Activated CD4-positive, alpha-beta memory T cell treated with anti-CD3 and anti-CD28 coated beads, Interleukin-2, amount 10 ng/mL, durations not matched to agents 7 days and 5 days (primary cell): ENCODE data around the gene HSD17B13. TPM values are rescaled to one million over a fixed set of nuclear protein-coding genes. Genes with fewer than 3 reads are reported as not detected.
"Not testable (repeated sequence)": the region's sequence is repeated elsewhere in the genome, so short reads cannot be mapped to it uniquely, and the experiment has no call there.

Experiments used
- CTCF ChIA-PET: fragments of 350-600 bp; sonication (Branson Sonifier 250); formaldehyde crosslinking; loops from one replicate; lab custom pipeline; 2021; ENCODE audit warnings: antibody characterized with exemption, inconsistent platforms; lab: Charles Lee
- POLR2A ChIA-PET: fragments of 350-600 bp; sonication (Branson Sonifier 250); formaldehyde crosslinking; loops from one replicate; lab custom pipeline; 2021; ENCODE audit warnings: antibody characterized with exemption; lab: Charles Lee
- DNase-seq: peaks from one replicate; pipeline ENCODE4 v3.0.0-alpha.2; 2020
- H3K27ac Mint-ChIP-seq: one replicate; pipeline ENCODE4 v1.8.0; 2021; ENCODE audit warnings: mild to moderate bottlenecking, mixed read lengths
- H3K27me3 Mint-ChIP-seq: one replicate; pipeline ENCODE4 v1.8.0; 2021; ENCODE audit warnings: mixed read lengths
- H3K36me3 Mint-ChIP-seq: one replicate; pipeline ENCODE4 v1.8.0; 2021; ENCODE audit warnings: low read depth, mixed read lengths
- H3K4me1 Mint-ChIP-seq: one replicate; pipeline ENCODE4 v1.8.0; 2021; ENCODE audit warnings: mixed read lengths
- H3K4me3 Mint-ChIP-seq: one replicate; pipeline ENCODE4 v1.8.0; 2021; ENCODE audit warnings: mild to moderate bottlenecking, mixed read lengths
- H3K9me3 Mint-ChIP-seq: one replicate; pipeline ENCODE4 v1.8.0; 2021; ENCODE audit warnings: mixed read lengths
- total RNA-seq, 2 experiments: library from RNA; stranded (reverse); gene quantifications; one replicate each; pipeline ENCODE4 v1.2.3, GENCODE V29; 2021

The HSD17B13 gene
- total RNA-seq, 2 experiments from 2014 or later: 0.10 to 0.30 TPM

- H3K4me3 Mint-ChIP-seq: no peak overlapping the region
- H3K9me3 Mint-ChIP-seq: no peaks in the 10 kb centered on the region
- no peak for DNase-seq
- POLR2A ChIA-PET: no interaction called here
- no peaks in the 10 kb centered on the region for H3K36me3 Mint-ChIP-seq
- H3K27ac Mint-ChIP-seq: no peak overlapping the region
- CTCF ChIA-PET: no interaction called here
- no peaks in the 10 kb centered on the region for H3K27me3 Mint-ChIP-seq
- H3K4me1 Mint-ChIP-seq: peaks cover 12% of the 10 kb centered on the region
Observed at GRCh38 chr4:87309625-87310024, 13.1 kb downstream of the HSD17B13 start.

GRCh38 chr4:87306056-87306455 lies 16.6 kb downstream of the HSD17B13 start:
- H3K27ac Mint-ChIP-seq: no peak overlapping the region
- POLR2A ChIA-PET: no interaction called here
- H3K27me3 Mint-ChIP-seq: peaks cover 5% of the 10 kb centered on the region
- CTCF ChIA-PET: interaction anchor here (0.6 to 0.7 kb wide), 2 partner anchors 727 to 1146 kb away, joined by 4 to 6 read pairs; no protein-coding TSS in a partner anchor
- no peak overlapping the region for H3K4me3 Mint-ChIP-seq
- peaks cover 11% of the 10 kb centered on the region for H3K4me1 Mint-ChIP-seq
- H3K36me3 Mint-ChIP-seq: no peaks in the 10 kb centered on the region
- no peak for DNase-seq
- H3K9me3 Mint-ChIP-seq: peaks cover 2% of the 10 kb centered on the region

GRCh38 chr4:87305562-87305961 lies 17.1 kb downstream of the HSD17B13 start:
- H3K9me3 Mint-ChIP-seq: peaks cover 2% of the 10 kb centered on the region
- no peak overlapping the region for H3K4me3 Mint-ChIP-seq
- DNase-seq: no peak
- H3K27me3 Mint-ChIP-seq: peaks cover 5% of the 10 kb centered on the region
- H3K36me3 Mint-ChIP-seq: no peaks in the 10 kb centered on the region
- CTCF ChIA-PET: no interaction called here
- peaks cover 11% of the 10 kb centered on the region for H3K4me1 Mint-ChIP-seq
- H3K27ac Mint-ChIP-seq: no peak overlapping the region
- POLR2A ChIA-PET: no interaction called here

- Mint-ChIP-seq H3K9me3 (peaks cover 2% of the 10 kb centered on the region), H3K4me3 (no peak overlapping the region), H3K27me3 (peaks cover 5% of the 10 kb centered on the region), H3K4me1 (peaks cover 11% of the 10 kb centered on the region), H3K27ac (no peak overlapping the region), H3K36me3 (no peaks in the 10 kb centered on the region)
- DNase-seq: no peak
- ChIA-PET POLR2A (no interaction called here), CTCF (no interaction called here)
Observed at GRCh38 chr4:87304745-87305432, 17.8 kb downstream of the HSD17B13 start.

- DNase-seq: no peak
- H3K27me3 Mint-ChIP-seq: peaks cover 7% of the 10 kb centered on the region
- H3K9me3 Mint-ChIP-seq: peaks cover 3% of the 10 kb centered on the region
- ChIA-PET CTCF (no interaction called here), POLR2A (no interaction called here)
- H3K4me3 Mint-ChIP-seq: no peak overlapping the region
- H3K36me3 Mint-ChIP-seq: no peaks in the 10 kb centered on the region
- no peaks in the 10 kb centered on the region for H3K4me1 Mint-ChIP-seq
- H3K27ac Mint-ChIP-seq: no peak overlapping the region
Observed at GRCh38 chr4:87299898-87300297, 22.8 kb downstream of the HSD17B13 start.

GRCh38 chr4:87298362-87298761 lies 24.3 kb downstream of the HSD17B13 start:
- Mint-ChIP-seq H3K4me1 (no peaks in the 10 kb centered on the region), H3K36me3 (no peaks in the 10 kb centered on the region), H3K4me3 (no peak overlapping the region), H3K27ac (no peak overlapping the region), H3K9me3 (peaks cover 11% of the 10 kb centered on the region), H3K27me3 (peaks cover 5% of the 10 kb centered on the region)
- ChIA-PET POLR2A (no interaction called here), CTCF (no interaction called here)
- no peak for DNase-seq

- CTCF ChIA-PET, POLR2A ChIA-PET: not testable (repeated sequence)
Observed at GRCh38 chr4:87294911-87295310, 27.8 kb downstream of the HSD17B13 start.

GRCh38 chr4:87293889-87294288 lies 28.8 kb downstream of the HSD17B13 start:
- H3K4me3 Mint-ChIP-seq, H3K27ac Mint-ChIP-seq, H3K36me3 Mint-ChIP-seq, POLR2A ChIA-PET, CTCF ChIA-PET, DNase-seq, H3K4me1 Mint-ChIP-seq, H3K9me3 Mint-ChIP-seq, H3K27me3 Mint-ChIP-seq: not testable (repeated sequence)

More at GRCh38 chr4:87294911-87295310, 27.8 kb downstream of the HSD17B13 start:
- H3K9me3 Mint-ChIP-seq, DNase-seq, H3K27ac Mint-ChIP-seq, H3K4me3 Mint-ChIP-seq, H3K36me3 Mint-ChIP-seq, H3K27me3 Mint-ChIP-seq, H3K4me1 Mint-ChIP-seq: not testable (repeated sequence)

- Mint-ChIP-seq H3K36me3 (no peaks in the 10 kb centered on the region), H3K27ac (no peak overlapping the region), H3K4me1 (no peaks in the 10 kb centered on the region), H3K27me3 (no peaks in the 10 kb centered on the region), H3K9me3 (peaks cover 14% of the 10 kb centered on the region), H3K4me3 (no peak overlapping the region)
- CTCF ChIA-PET: no interaction called here
- POLR2A ChIA-PET: no interaction called here
- DNase-seq: no peak
Observed at GRCh38 chr4:87286970-87287369, 35.7 kb downstream of the HSD17B13 start.

GRCh38 chr4:87284268-87284667 lies 38.4 kb downstream of the HSD17B13 start:
- POLR2A ChIA-PET, DNase-seq, CTCF ChIA-PET, H3K4me3 Mint-ChIP-seq, H3K36me3 Mint-ChIP-seq, H3K27me3 Mint-ChIP-seq, H3K4me1 Mint-ChIP-seq, H3K27ac Mint-ChIP-seq: not testable (repeated sequence)
- H3K9me3 Mint-ChIP-seq: peaks cover 14% of the 10 kb centered on the region

- POLR2A ChIA-PET: no interaction called here
- Mint-ChIP-seq H3K36me3 (no peaks in the 10 kb centered on the region), H3K27ac (no peak overlapping the region), H3K9me3 (peaks cover 14% of the 10 kb centered on the region), H3K27me3 (peaks cover 7% of the 10 kb centered on the region), H3K4me3 (no peak overlapping the region), H3K4me1 (no peaks in the 10 kb centered on the region)
- DNase-seq: no peak
- CTCF ChIA-PET: no interaction called here
Observed at GRCh38 chr4:87283151-87283550, 39.5 kb downstream of the HSD17B13 start.

- Mint-ChIP-seq H3K9me3 (peaks cover 11% of the 10 kb centered on the region), H3K27me3 (peaks cover 10% of the 10 kb centered on the region), H3K27ac (no peak overlapping the region), H3K4me1 (no peaks in the 10 kb centered on the region), H3K4me3 (no peak overlapping the region), H3K36me3 (no peaks in the 10 kb centered on the region)
- POLR2A ChIA-PET: no interaction called here
- CTCF ChIA-PET: no interaction called here
- no peak for DNase-seq
Observed at GRCh38 chr4:87281603-87282002, 41.1 kb downstream of the HSD17B13 start.

GRCh38 chr4:87278335-87278794 lies 44.3 kb downstream of the HSD17B13 start:
- POLR2A ChIA-PET: no interaction called here
- H3K9me3 Mint-ChIP-seq: no peaks in the 10 kb centered on the region
- DNase-seq: no peak
- peaks cover 15% of the 10 kb centered on the region for H3K27me3 Mint-ChIP-seq
- no peak overlapping the region for H3K4me3 Mint-ChIP-seq
- CTCF ChIA-PET: interaction anchor here (0.6 kb wide), 1 partner anchor 457 kb away, joined by 3 read pairs; no protein-coding TSS in a partner anchor
- no peaks in the 10 kb centered on the region for H3K4me1 Mint-ChIP-seq
- H3K36me3 Mint-ChIP-seq: no peaks in the 10 kb centered on the region
- no peak overlapping the region for H3K27ac Mint-ChIP-seq

- no peak overlapping the region for H3K27ac Mint-ChIP-seq
- no peak for DNase-seq
- H3K9me3 Mint-ChIP-seq: no peaks in the 10 kb centered on the region
- no peaks in the 10 kb centered on the region for H3K36me3 Mint-ChIP-seq
- CTCF ChIA-PET: no interaction called here
- no peaks in the 10 kb centered on the region for H3K4me1 Mint-ChIP-seq
- H3K27me3 Mint-ChIP-seq: peaks cover 15% of the 10 kb centered on the region
- no peak overlapping the region for H3K4me3 Mint-ChIP-seq
- POLR2A ChIA-PET: no interaction called here
Observed at GRCh38 chr4:87275311-87275710, 47.4 kb downstream of the HSD17B13 start.
